SU-DHL-6 (cell line): ENCODE measurements around the gene PF4V1.

Experiments
- H2AFZ ChIP-seq: fragments of 200-600 bp; sonication (generic); 2 replicates; pipeline ENCODE4 v1.6.1; 2014; ENCODE audit warnings: low read depth, mild to moderate bottlenecking, moderate library complexity, mixed read lengths, antibody characterized with exemption, low read length; ENCODE audit not compliant: severe bottlenecking
- H3F3A ChIP-seq: fragments of 200-600 bp; shearing (Covaris generic); 2 replicates; pipeline ENCODE4 v1.6.0; 2016; ENCODE audit warnings: antibody characterized with exemption, mild to moderate bottlenecking; ENCODE audit not compliant: insufficient read depth
- H3K27ac ChIP-seq: fragments of 200-600 bp; sonication (generic); 2 replicates; pipeline ENCODE4 v1.5.1; 2016; ENCODE audit warnings: low read depth, mild to moderate bottlenecking, low read length, moderate library complexity, mixed read lengths
- H3K27me3 ChIP-seq: fragments of 200-600 bp; sonication (generic), shearing (Covaris generic); 2 replicates; pipeline ENCODE4 v1.6.0; 2014; ENCODE audit warnings: mild to moderate bottlenecking, low read length
- H3K36me3 ChIP-seq: fragments of 200-600 bp; sonication (generic); 2 replicates; pipeline ENCODE4 v1.6.1; 2014; ENCODE audit warnings: mild to moderate bottlenecking, low read length, mixed read lengths
- H3K4me2 ChIP-seq: fragments of 300-600, 200-600 bp; shearing (Covaris generic), sonication (generic); 2 replicates; pipeline ENCODE4 v1.6.0; 2014; ENCODE audit warnings: low read length, low read depth, mild to moderate bottlenecking; ENCODE audit not compliant: poor library complexity, severe bottlenecking
- H3K4me3 ChIP-seq: fragments of 200-600 bp; sonication (generic); 2 replicates; pipeline ENCODE4 v1.5.1; 2014; ENCODE audit warnings: antibody characterized with exemption, low read length, mild to moderate bottlenecking, mixed read lengths; ENCODE audit not compliant: insufficient read depth, poor library complexity, severe bottlenecking
- H3K79me2 ChIP-seq: fragments of 200-600 bp; sonication (generic); 2 replicates; pipeline ENCODE4 v1.6.1; 2014; ENCODE audit warnings: mild to moderate bottlenecking, low read length, moderate library complexity; ENCODE audit not compliant: insufficient read depth
- H3K9ac ChIP-seq: fragments of 200-600 bp; sonication (generic); 2 replicates; pipeline ENCODE4 v1.7.0; 2014; ENCODE audit warnings: mild to moderate bottlenecking, low read length
- H3K9me2 ChIP-seq: fragments of 200-600 bp; sonication (generic); replicated peaks from 2 replicates; pipeline ENCODE4 v1.6.1; 2014; ENCODE audit warnings: low read length; ENCODE audit not compliant: insufficient read depth
- H3K9me3 ChIP-seq: fragments of 200-600 bp; sonication (generic); 2 replicates; pipeline ENCODE4 v1.6.1; 2014; ENCODE audit warnings: low read length, mixed read lengths; ENCODE audit not compliant: insufficient read depth
- H4K20me1 ChIP-seq: fragments of 200-600 bp; sonication (generic); 2 replicates; pipeline ENCODE4 v1.6.1; 2014; ENCODE audit warnings: low read depth, mild to moderate bottlenecking, antibody characterized with exemption, low read length, moderate library complexity, mixed read lengths
- CTCF ChIP-seq: fragments of 200-600 bp; sonication (generic); IDR thresholded peaks from one replicate; pipeline ENCODE4 v1.5.1; 2017; ENCODE audit warnings: antibody characterized with exemption, mild to moderate bottlenecking, low read length, moderate library complexity; ENCODE audit not compliant: insufficient read depth, poor library complexity, severe bottlenecking
- EZH2phosphoT487 ChIP-seq: fragments of 200-600 bp; sonication (generic), shearing (Covaris generic); conservative IDR thresholded peaks from 2 replicates; pipeline ENCODE4 v1.6.1; 2018; ENCODE audit warnings: mild to moderate bottlenecking, antibody characterized with exemption, low read length, moderate library complexity, mixed read lengths

PF4V1 gene

GRCh38 chr4:73870768-73871167 lies 17.7 kb downstream of the PF4V1 start:
- Histone ChIP-seq H3K79me2 (no peaks in the 10 kb centered on the region), H4K20me1 (no peaks in the 10 kb centered on the region), H3F3A (no peaks in the 10 kb centered on the region), H2AFZ (no peak overlapping the region), H3K27ac (no peak overlapping the region), H3K27me3 (no peaks in the 10 kb centered on the region), H3K9me2 (no peaks in the 10 kb centered on the region), H3K9ac (no peak overlapping the region), H3K4me2 (no peak overlapping the region), H3K4me3 (no peak overlapping the region), H3K9me3 (no peaks in the 10 kb centered on the region), H3K36me3 (no peaks in the 10 kb centered on the region)
- TF ChIP-seq CTCF = no peak
- TF ChIP-seq EZH2phosphoT487 = no peak

- no peak overlapping the region for H3K27ac ChIP-seq
- H3K79me2 ChIP-seq = no peaks in the 10 kb centered on the region
- H3K9ac ChIP-seq = no peak overlapping the region
- H4K20me1 ChIP-seq = no peaks in the 10 kb centered on the region
- no peaks in the 10 kb centered on the region for H3K9me3 ChIP-seq
- no peaks in the 10 kb centered on the region for H3K9me2 ChIP-seq
- no peak overlapping the region for H2AFZ ChIP-seq
- no peaks in the 10 kb centered on the region for H3K27me3 ChIP-seq
- no peak for TF ChIP-seq CTCF
- TF ChIP-seq EZH2phosphoT487 = no peak
- H3K4me3 ChIP-seq = no peak overlapping the region
- no peaks in the 10 kb centered on the region for H3F3A ChIP-seq
- H3K36me3 ChIP-seq = no peaks in the 10 kb centered on the region
- H3K4me2 ChIP-seq = no peak overlapping the region
These were observed 18.6 kb downstream of the PF4V1 start for GRCh38 chr4:73871511-73872310.

GRCh38 chr4:73872316-73873108 lies 19.4 kb downstream of the PF4V1 start:
- no peak overlapping the region for H3K4me2 ChIP-seq
- H3F3A ChIP-seq = no peaks in the 10 kb centered on the region
- no peaks in the 10 kb centered on the region for H3K27me3 ChIP-seq
- H3K9me2 ChIP-seq = no peaks in the 10 kb centered on the region
- H3K9ac ChIP-seq = no peak overlapping the region
- H4K20me1 ChIP-seq = no peaks in the 10 kb centered on the region
- H3K36me3 ChIP-seq = no peaks in the 10 kb centered on the region
- no peak overlapping the region for H2AFZ ChIP-seq
- H3K4me3 ChIP-seq = no peak overlapping the region
- H3K9me3 ChIP-seq = no peaks in the 10 kb centered on the region
- H3K79me2 ChIP-seq = no peaks in the 10 kb centered on the region
- TF ChIP-seq EZH2phosphoT487 = no peak
- TF ChIP-seq CTCF = no peak
- no peak overlapping the region for H3K27ac ChIP-seq
